ENCODE data around the gene SLC16A3.

DNA sequence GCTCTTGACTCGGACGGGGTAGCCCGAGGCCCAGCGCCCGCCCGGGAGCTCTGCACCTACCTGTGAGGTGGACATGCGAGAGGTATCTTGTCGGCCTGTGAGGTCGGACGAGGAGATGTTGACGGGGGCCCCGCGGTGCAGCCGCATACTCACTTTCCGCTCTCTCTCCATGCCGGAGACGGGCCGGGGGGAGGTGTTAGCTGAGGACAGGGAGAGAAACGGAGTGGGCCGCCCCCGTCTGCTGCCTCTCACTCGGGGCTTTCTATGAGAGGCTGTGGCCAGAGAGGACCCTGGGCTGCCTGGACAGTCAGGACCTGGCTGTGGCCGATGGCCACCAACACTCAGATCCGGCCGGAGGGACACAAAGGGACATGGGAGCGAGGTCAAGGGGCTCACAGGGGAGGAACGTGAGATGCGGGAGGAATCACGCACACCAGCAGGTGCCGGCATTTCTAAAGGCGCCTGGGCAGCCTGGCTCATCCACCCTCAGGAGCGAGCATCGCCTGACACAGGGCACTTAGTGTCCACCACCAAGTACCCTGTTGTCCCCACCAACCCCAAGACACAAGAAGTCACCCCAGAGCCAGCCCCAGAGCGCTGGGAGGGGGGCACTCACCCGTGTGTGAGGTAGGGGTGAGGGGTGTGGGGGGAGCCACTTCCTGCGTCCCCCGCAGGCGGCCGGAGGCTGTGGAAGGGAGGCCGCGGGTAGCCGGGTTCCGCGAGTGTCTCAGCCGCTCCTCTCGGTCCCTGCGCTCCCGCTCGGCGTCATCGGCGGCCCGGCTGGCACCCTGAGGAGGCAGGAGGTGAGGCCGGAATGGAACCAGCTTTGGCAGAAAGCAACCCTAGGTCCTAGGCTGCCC, 20.2 kb downstream of the SLC16A3 start:
- TF ChIP-seq CTCF (IDR thresholded peaks at IDR 0.05; ENCODE audit: insufficient read depth, low read length) (no peak), POLR2AphosphoS5 (IDR thresholded peaks at IDR 0.05; ENCODE audit: low read depth) (0 out of 2 replicates have a peak, but pooled peaks have one; percentile 17), SPI1 (IDR thresholded peaks at IDR 0.05; ENCODE audit: borderline replicate concordance, low read depth) (no peak)
- TF ChIP-seq, protein P1, sequence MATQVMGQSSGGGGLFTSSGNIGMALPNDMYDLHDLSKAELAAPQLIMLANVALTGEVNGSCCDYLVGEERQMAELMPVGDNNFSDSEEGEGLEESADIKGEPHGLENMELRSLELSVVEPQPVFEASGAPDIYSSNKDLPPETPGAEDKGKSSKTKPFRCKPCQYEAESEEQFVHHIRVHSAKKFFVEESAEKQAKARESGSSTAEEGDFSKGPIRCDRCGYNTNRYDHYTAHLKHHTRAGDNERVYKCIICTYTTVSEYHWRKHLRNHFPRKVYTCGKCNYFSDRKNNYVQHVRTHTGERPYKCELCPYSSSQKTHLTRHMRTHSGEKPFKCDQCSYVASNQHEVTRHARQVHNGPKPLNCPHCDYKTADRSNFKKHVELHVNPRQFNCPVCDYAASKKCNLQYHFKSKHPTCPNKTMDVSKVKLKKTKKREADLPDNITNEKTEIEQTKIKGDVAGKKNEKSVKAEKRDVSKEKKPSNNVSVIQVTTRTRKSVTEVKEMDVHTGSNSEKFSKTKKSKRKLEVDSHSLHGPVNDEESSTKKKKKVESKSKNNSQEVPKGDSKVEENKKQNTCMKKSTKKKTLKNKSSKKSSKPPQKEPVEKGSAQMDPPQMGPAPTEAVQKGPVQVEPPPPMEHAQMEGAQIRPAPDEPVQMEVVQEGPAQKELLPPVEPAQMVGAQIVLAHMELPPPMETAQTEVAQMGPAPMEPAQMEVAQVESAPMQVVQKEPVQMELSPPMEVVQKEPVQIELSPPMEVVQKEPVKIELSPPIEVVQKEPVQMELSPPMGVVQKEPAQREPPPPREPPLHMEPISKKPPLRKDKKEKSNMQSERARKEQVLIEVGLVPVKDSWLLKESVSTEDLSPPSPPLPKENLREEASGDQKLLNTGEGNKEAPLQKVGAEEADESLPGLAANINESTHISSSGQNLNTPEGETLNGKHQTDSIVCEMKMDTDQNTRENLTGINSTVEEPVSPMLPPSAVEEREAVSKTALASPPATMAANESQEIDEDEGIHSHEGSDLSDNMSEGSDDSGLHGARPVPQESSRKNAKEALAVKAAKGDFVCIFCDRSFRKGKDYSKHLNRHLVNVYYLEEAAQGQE (IDR thresholded peaks at IDR 0.05; ENCODE audit: insufficient replicate concordance, low read depth) = no peak

All from HL-60 (cell line).